Fibroblast of villous mesenchyme (primary cell): ENCODE measurements around the gene UQCC3. TPM values are rescaled to one million over a fixed set of nuclear protein-coding genes. Genes with fewer than 3 reads are reported as not detected.

Source experiments
- DNase-seq: peaks from one replicate; pipeline ENCODE4 v3.0.0-alpha.2; 2010; ENCODE audit warnings: low read depth
- H3K4me3 ChIP-seq: 2 replicates; pipeline ENCODE4 v1.5.1; 2011; ENCODE audit warnings: low read depth, mild to moderate bottlenecking, low read length
- CTCF ChIP-seq: IDR thresholded peaks from 2 replicates; pipeline ENCODE4 v1.5.1; 2012; ENCODE audit warnings: low read depth, mild to moderate bottlenecking, low read length; ENCODE audit not compliant: insufficient read depth
- total RNA-seq: library from RNA; depleted of rRNA; stranded (reverse); fragments of >200 nt; gene quantifications from 2 replicates; pipeline ENCODE4 v1.2.3, GENCODE V29; 2012

UQCC3 gene
- total RNA-seq, 1 donor, result 6.5 TPM

GRCh38 chr11:62677156-62677555 lies 5.7 kb downstream of the UQCC3 start:
- no peak for TF ChIP-seq CTCF
- H3K4me3 ChIP-seq, result no peak overlapping the region
- no peak for DNase-seq

- DNase-seq, result no peak
- TF ChIP-seq CTCF, result no peak
- peak overlapping the region; percentile 99 for H3K4me3 ChIP-seq
Measured at GRCh38 chr11:62677714-62678113, 6.2 kb downstream of the UQCC3 start.

GRCh38 chr11:62678433-62678769 lies 6.9 kb downstream of the UQCC3 start:
- TF ChIP-seq CTCF, result no peak

GRCh38 chr11:62678770-62679696 lies 7.6 kb downstream of the UQCC3 start, which contains the start of gene UBXN1:
Gene UBXN1, minus strand, starts transcription at chr11:62679073. Its CDS starts 150 bp downstream, at chr11:62678923.
- DNase-seq, result peak; percentile 89
- H3K4me3 ChIP-seq, result peak within 1 kb of the TSS; percentile 99
- TF ChIP-seq CTCF, result no peak

More at GRCh38 chr11:62678433-62678769, 6.9 kb downstream of the UQCC3 start:
- DNase-seq, result no peak
- peak overlapping the region; percentile 99 for H3K4me3 ChIP-seq

- peak; percentile 85 for DNase-seq
- no peak overlapping the region for H3K4me3 ChIP-seq
- TF ChIP-seq CTCF, result peak; percentile 78
Measured at GRCh38 chr11:62680825-62681240, 9.4 kb downstream of the UQCC3 start.

GRCh38 chr11:62682518-62682917 lies 11.0 kb downstream of the UQCC3 start:
- DNase-seq, result no peak
- no peak for TF ChIP-seq CTCF
- H3K4me3 ChIP-seq, result no peak overlapping the region
